H1 (cell line): ENCODE data around the gene CCDC51. TPM values are rescaled to one million over a fixed set of nuclear protein-coding genes. Genes with fewer than 3 reads are reported as not detected.

ENCODE experiments used
- CBX8 ChIP-seq: fragments of 300-800, 300-1000 bp; sonication (generic); IDR thresholded peaks from 2 replicates; pipeline ENCODE4 v1.7.1; 2016; ENCODE audit warnings: low read depth, low read length, borderline replicate concordance
- CTCF ChIP-seq, 3 experiments: IDR thresholded peaks; 1 replicate in 2 of 3; 2 replicates in 1 of 3; pipeline versions ENCODE4 v1.5.1 to v1.6.1; 2011; ENCODE audit warnings: low read length in 3 of 3, mild to moderate bottlenecking in 3 of 3, inconsistent platforms in 2 of 3, low read depth in 1 of 3, moderate library complexity in 1 of 3; ENCODE audit not compliant: insufficient read depth in 1 of 3; ENCODE audit errors: control extremely low read depth in 1 of 3
- JUND ChIP-seq: IDR thresholded peaks from 2 replicates; pipeline ENCODE4 v1.6.1; 2011; ENCODE audit warnings: mild to moderate bottlenecking, improper control_type of control experiment, low read length
- POU5F1 ChIP-seq: IDR thresholded peaks from 2 replicates; pipeline ENCODE4 v1.6.1; 2011; ENCODE audit warnings: low read depth, mild to moderate bottlenecking, low read length, moderate library complexity
- TAF1 ChIP-seq: IDR thresholded peaks from 2 replicates; pipeline ENCODE4 v1.6.1; 2011; ENCODE audit warnings: mild to moderate bottlenecking, low read depth, low read length
- polyA plus RNA-seq, 7 experiments: library from polyadenylated mRNA; depleted of rRNA in 3 of 7; stranded (reverse) in 5 of 7; unstranded in 2 of 7; fragments of >200 nt in 5 of 7; fragments of 200-250 nt in 2 of 7; gene quantifications; 1 replicate in 5 of 7; 2 replicates in 1 of 7; 4 replicates in 1 of 7; pipeline versions ENCODE4 v1.2.1 to v1.2.3, GENCODE V29; 2011 to 2013; ENCODE audit warnings: missing spikeins in 2 of 7, mixed read lengths in 2 of 7
- total RNA-seq: library from RNA; stranded (reverse); fragmentation: NEBNext Ultra II Directional; extraction: Animal tissue kit (Norgen Biotek cat#: 25700); gene quantifications from 2 replicates; pipeline ENCODE4 v1.2.1, GENCODE V29; 2021

The CCDC51 gene
- total and polyA plus RNA-seq, 2 of the 8 experiments (the other 6 are each of a cell fraction or from before 2014, with no cell fraction given) = 21.3 to 21.4 TPM

- TF ChIP-seq CTCF (IDR thresholded peaks at IDR 0.05; ENCODE audit: control extremely low read depth in 1 of 3, insufficient read depth in 1 of 3, low read depth in 1 of 3, low read length in 3 of 3) (no peak), CBX8 (no peak), JUND (no peak), POU5F1 (no peak), TAF1 (no peak)
Observed at GRCh38 chr3:48426401-48426909, 13.5 kb downstream of the CCDC51 start (continued).
